Measurements from ENCODE around the gene RIPOR3. TPM values are rescaled to one million over a fixed set of nuclear protein-coding genes. Genes with fewer than 3 reads are reported as not detected.

Gene RIPOR3
- total RNA-seq, 4 donors from 2014 or later = 8.2 to 51.2 (median 20.5) TPM

GRCh38 chr20:50590348-50590664, 101.0 kb downstream of the RIPOR3 start:
- Histone ChIP-seq H3K4me3 (no peak overlapping the region), H3K27ac (no peak overlapping the region), H3K27me3 (no peaks in the 10 kb centered on the region), H3K4me1 (peaks cover 0 to 8% (median 4%) of the 10 kb centered on the region in 4 donors), H3K9me3 (no peaks in the 10 kb centered on the region), H3K36me3 (peaks cover 0 to 29% (median 0%) of the 10 kb centered on the region in 3 donors)
- no peak for TF ChIP-seq POLR2A (IDR thresholded peaks at IDR 0.05)
- TF ChIP-seq CTCF (IDR thresholded peaks at IDR 0.05) = no peak
- no peak for DNase-seq

GRCh38 chr20:50589548-50590347, 101.6 kb downstream of the RIPOR3 start:
- DNase-seq = no peak
- H3K4me3 ChIP-seq = no peak overlapping the region
- peaks cover 0 to 34% (median 0%) of the 10 kb centered on the region in 3 donors for H3K36me3 ChIP-seq
- no peaks in the 10 kb centered on the region for H3K9me3 ChIP-seq
- H3K4me1 ChIP-seq = peaks cover 0 to 8% (median under 1%) of the 10 kb centered on the region in 4 donors
- no peak overlapping the region for H3K27ac ChIP-seq
- no peaks in the 10 kb centered on the region for H3K27me3 ChIP-seq
- no peak for TF ChIP-seq POLR2A (IDR thresholded peaks at IDR 0.05)
- TF ChIP-seq CTCF (IDR thresholded peaks at IDR 0.05) = no peak

GRCh38 chr20:50588034-50588736, 103.2 kb downstream of the RIPOR3 start:
- peak; percentile 60 to 86 (median 85) for DNase-seq
- Histone ChIP-seq H3K27me3 (no peaks in the 10 kb centered on the region), H3K27ac (no peak overlapping the region), H3K36me3 (peaks cover 0 to 50% (median 0%) of the 10 kb centered on the region in 3 donors), H3K4me3 (no peak overlapping the region), H3K4me1 (peaks cover 0 to 8% (median 0%) of the 10 kb centered on the region in 4 donors), H3K9me3 (no peaks in the 10 kb centered on the region)
- TF ChIP-seq POLR2A (IDR thresholded peaks at IDR 0.05) (no peak), CTCF (IDR thresholded peaks at IDR 0.05) (peak; percentile 60 to 89 (median 84))

GRCh38 chr20:50587291-50587961, 103.9 kb downstream of the RIPOR3 start:
- Histone ChIP-seq H3K4me3 (no peak overlapping the region), H3K27ac (no peak overlapping the region), H3K4me1 (peaks cover 0 to 4% (median 0%) of the 10 kb centered on the region in 4 donors), H3K9me3 (no peaks in the 10 kb centered on the region), H3K36me3 (peaks cover 0 to 58% (median 0%) of the 10 kb centered on the region in 3 donors), H3K27me3 (no peaks in the 10 kb centered on the region)
- TF ChIP-seq POLR2A (IDR thresholded peaks at IDR 0.05) (no peak), CTCF (IDR thresholded peaks at IDR 0.05) (no peak)
- no peak for DNase-seq

GRCh38 chr20:50586531-50587232, 104.7 kb downstream of the RIPOR3 start:
- H3K27ac ChIP-seq = no peak overlapping the region
- no peaks in the 10 kb centered on the region for H3K9me3 ChIP-seq
- peaks cover 0 to 65% (median 0%) of the 10 kb centered on the region in 3 donors for H3K36me3 ChIP-seq
- H3K4me1 ChIP-seq = peaks cover 0 to 3% (median 2%) of the 10 kb centered on the region in 4 donors
- no peaks in the 10 kb centered on the region for H3K27me3 ChIP-seq
- TF ChIP-seq CTCF (IDR thresholded peaks at IDR 0.05) = no peak
- TF ChIP-seq POLR2A (IDR thresholded peaks at IDR 0.05) = no peak
- no peak overlapping the region for H3K4me3 ChIP-seq
- DNase-seq = no peak
